ENCODE data around the gene EFNA2.

The EFNA2 gene

GRCh38 chr19:1285737-1286360 lies at the start of gene EFNA2:
TSS of gene EFNA2 (plus strand) at chr19:1285873. CDS start at chr19:1286169, 296 bp downstream.
- DNase-seq = no peak

- DNase-seq = peak; percentile 28
Observed at GRCh38 chr19:1236576-1236975, 49.1 kb upstream of the EFNA2 start.

- no peak for DNase-seq
Observed at GRCh38 chr19:1237027-1237659, 48.5 kb upstream of the EFNA2 start.

- no peak for DNase-seq
Observed at GRCh38 chr19:1237754-1238368, 47.8 kb upstream of the EFNA2 start, which contains the start of gene CBARP. TSS of gene CBARP (minus strand) at chr19:1238005. CDS start at chr19:1236100, 1,905 bp downstream.

GRCh38 chr19:1238369-1239303 lies 47.0 kb upstream of the EFNA2 start:
- DNase-seq = no peak

GRCh38 chr19:1239420-1239795 lies 46.3 kb upstream of the EFNA2 start:
- DNase-seq = no peak

- peak; percentile 83 for DNase-seq
Observed at GRCh38 chr19:1239796-1240737, 45.6 kb upstream of the EFNA2 start.

- no peak for DNase-seq
Observed at GRCh38 chr19:1240925-1241324, 44.7 kb upstream of the EFNA2 start.

GRCh38 chr19:1241417-1242095 lies 44.1 kb upstream of the EFNA2 start, which contains the start of gene ATP5F1D:
TSS of gene ATP5F1D (plus strand) at chr19:1241751. CDS start at chr19:1241851, 100 bp downstream.
- peak; percentile 89 for DNase-seq

- peak; percentile 47 for DNase-seq
Observed at GRCh38 chr19:1243768-1244692, 41.6 kb upstream of the EFNA2 start.

- no peak for DNase-seq
Observed at GRCh38 chr19:1244693-1245451, 40.8 kb upstream of the EFNA2 start.

- DNase-seq = no peak
Observed at GRCh38 chr19:1245494-1246264, 40.0 kb upstream of the EFNA2 start.

- peak; percentile 10 for DNase-seq
Observed at GRCh38 chr19:1246265-1247087, 39.2 kb upstream of the EFNA2 start.

- no peak for DNase-seq
Observed at GRCh38 chr19:1247748-1248138, 37.9 kb upstream of the EFNA2 start.

GRCh38 chr19:1248139-1248785 lies 37.4 kb upstream of the EFNA2 start, which contains the start of gene MIDN:
TSS of gene MIDN (plus strand) at chr19:1248583. CDS start at chr19:1250297, 1,714 bp downstream.
- DNase-seq = peak; percentile 58

GRCh38 chr19:1248786-1249297 lies 36.8 kb upstream of the EFNA2 start:
- peak; percentile 73 for DNase-seq
